ENCODE results near the gene BACE2. TPM values are rescaled to one million over a fixed set of nuclear protein-coding genes. Genes with fewer than 3 reads are reported as not detected.

BACE2 gene
- total and polyA plus RNA-seq, 4 donors, result 1.7 to 16.7 (median 5.6) TPM

GRCh38 chr21:41317458-41317857 is 149.5 kb downstream of the BACE2 start:
- H3K9ac ChIP-seq (ENCODE audit: low read depth in 1 of 2, low read length in 2 of 2), result no peak overlapping the region
- no peaks in the 10 kb centered on the region for H3K36me3 ChIP-seq (ENCODE audit: control insufficient read depth in 4 of 4, insufficient read depth in 3 of 4, low read depth in 1 of 4, low read length in 3 of 4)
- no peak overlapping the region for H3K4me3 ChIP-seq (ENCODE audit: low read depth in 1 of 3, low read length in 3 of 3)
- H3K27ac ChIP-seq (ENCODE audit: low read depth in 1 of 2, low read length in 2 of 2), result no peak overlapping the region
- H3K9me3 ChIP-seq (ENCODE audit: control insufficient read depth in 4 of 4, low read length in 3 of 4), result no peaks in the 10 kb centered on the region
- H3K4me1 ChIP-seq (ENCODE audit: control insufficient read depth in 4 of 4, insufficient read depth in 4 of 4, low read length in 3 of 4), result peaks cover 0 to 4% (median 0%) of the 10 kb centered on the region in 4 donors
- TF ChIP-seq GABPA (IDR thresholded peaks at IDR 0.05 in 1 of 2, conservative IDR thresholded peaks at IDR 0.05 in 1 of 2) (no peak), RAD21 (IDR thresholded peaks at IDR 0.05) (no peak), JUND (IDR thresholded peaks at IDR 0.05) (no peak), SP1 (IDR thresholded peaks at IDR 0.05) (no peak), FOXA2 (IDR thresholded peaks at IDR 0.05) (no peak), REST (IDR thresholded peaks at IDR 0.05) (no peak), HNF4A (conservative IDR thresholded peaks at IDR 0.05) (no peak)
- 77% methylated on average over 10 of the region's 10 CpGs for WGBS
- no peak for DNase-seq (ENCODE audit: low spot score)
- H3K27me3 ChIP-seq (ENCODE audit: control insufficient read depth in 4 of 4, insufficient read depth in 4 of 4, low read length in 3 of 4), result peaks cover 0 to 5% (median 1%) of the 10 kb centered on the region in 4 donors

GRCh38 chr21:41318218-41318617 is 150.3 kb downstream of the BACE2 start:
- no peaks in the 10 kb centered on the region for H3K9me3 ChIP-seq (ENCODE audit: control insufficient read depth in 4 of 4, low read length in 3 of 4)
- H3K27ac ChIP-seq (ENCODE audit: low read depth in 1 of 2, low read length in 2 of 2), result no peak overlapping the region
- no peak for DNase-seq (ENCODE audit: low spot score)
- H3K27me3 ChIP-seq (ENCODE audit: control insufficient read depth in 4 of 4, insufficient read depth in 4 of 4, low read length in 3 of 4), result peaks cover 0 to 5% (median 1%) of the 10 kb centered on the region in 4 donors
- no peaks in the 10 kb centered on the region for H3K36me3 ChIP-seq (ENCODE audit: control insufficient read depth in 4 of 4, insufficient read depth in 3 of 4, low read depth in 1 of 4, low read length in 3 of 4)
- no peak for TF ChIP-seq SP1 (IDR thresholded peaks at IDR 0.05)
- TF ChIP-seq JUND (IDR thresholded peaks at IDR 0.05), result no peak
- TF ChIP-seq ZBTB33 (IDR thresholded peaks at IDR 0.05), result no peak
- no peak for TF ChIP-seq NR2F2 (IDR thresholded peaks at IDR 0.05)
- TF ChIP-seq HNF4G (IDR thresholded peaks at IDR 0.05), result no peak
- no peak for TF ChIP-seq FOXA2 (IDR thresholded peaks at IDR 0.05)
- TF ChIP-seq EGR1 (IDR thresholded peaks at IDR 0.05; ENCODE audit: low read depth in 2 of 2), result no peak
- no peak for TF ChIP-seq YY1 (IDR thresholded peaks at IDR 0.05)
- no peak for TF ChIP-seq FOXA1 (IDR thresholded peaks at IDR 0.05)
- TF ChIP-seq RAD21 (IDR thresholded peaks at IDR 0.05), result no peak
- TF ChIP-seq MAX (IDR thresholded peaks at IDR 0.05), result no peak
- no peak for TF ChIP-seq REST (IDR thresholded peaks at IDR 0.05)
- no peak for TF ChIP-seq TAF1 (conservative IDR thresholded peaks at IDR 0.05)
- no peak for TF ChIP-seq CTCF (IDR thresholded peaks at IDR 0.05; ENCODE audit: low read depth, low read length, missing input control)
- TF ChIP-seq HNF4A (conservative IDR thresholded peaks at IDR 0.05), result no peak
- TF ChIP-seq RXRA (IDR thresholded peaks at IDR 0.05), result no peak
- TF ChIP-seq ATF3 (IDR thresholded peaks at IDR 0.05), result no peak
- TF ChIP-seq GABPA (IDR thresholded peaks at IDR 0.05 in 1 of 2, conservative IDR thresholded peaks at IDR 0.05 in 1 of 2), result no peak
- peaks cover 0 to 4% (median 0%) of the 10 kb centered on the region in 4 donors for H3K4me1 ChIP-seq (ENCODE audit: control insufficient read depth in 4 of 4, insufficient read depth in 4 of 4, low read length in 3 of 4)
- no peak overlapping the region for H3K4me3 ChIP-seq (ENCODE audit: low read depth in 1 of 3, low read length in 3 of 3)
- WGBS, result 95% methylated on average over 9 of the region's 9 CpGs
- no peak overlapping the region for H3K9ac ChIP-seq (ENCODE audit: low read depth in 1 of 2, low read length in 2 of 2)

Data from liver (tissue), 9 donors.